Midbrain (tissue), 1 donor: ENCODE measurements around the gene TEP1.
A peak's percentile ranks its signal among the peaks of the same experiment; 100 is the strongest.
"Not testable (repeated sequence)": the region's sequence is repeated elsewhere in the genome, so short reads cannot be mapped to it uniquely, and the experiment has no call there.

Source experiments
- DNase-seq: peaks from one replicate; lab custom pipeline; 2025; lab: John Stamatoyannopoulos, UW

The TEP1 gene

GRCh38 chr14:20386276-20386855 is 26.9 kb downstream of the TEP1 start:
- no peak for DNase-seq

GRCh38 chr14:20384886-20385285 is 28.4 kb downstream of the TEP1 start:
- DNase-seq = no peak

- DNase-seq = no peak
Measured at GRCh38 chr14:20384321-20384720, 29.0 kb downstream of the TEP1 start.

- no peak for DNase-seq
Measured at GRCh38 chr14:20383636-20384035, 29.7 kb downstream of the TEP1 start.

GRCh38 chr14:20383032-20383431 is 30.3 kb downstream of the TEP1 start:
- DNase-seq = no peak

GRCh38 chr14:20382526-20382925 is 30.8 kb downstream of the TEP1 start:
- no peak for DNase-seq

- DNase-seq = no peak
Measured at GRCh38 chr14:20381341-20381740, 32.0 kb downstream of the TEP1 start.

- DNase-seq = no peak
Measured at GRCh38 chr14:20380681-20381080, 32.6 kb downstream of the TEP1 start.

GRCh38 chr14:20379743-20380142 is 33.6 kb downstream of the TEP1 start:
- DNase-seq = no peak

GRCh38 chr14:20377171-20377570 is 36.1 kb downstream of the TEP1 start:
- no peak for DNase-seq

- DNase-seq = no peak
Measured at GRCh38 chr14:20376071-20376588, 37.2 kb downstream of the TEP1 start.

- DNase-seq = no peak
Measured at GRCh38 chr14:20375471-20375870, 37.8 kb downstream of the TEP1 start.

GRCh38 chr14:20372796-20373195 is 40.5 kb downstream of the TEP1 start:
- no peak for DNase-seq

- no peak for DNase-seq
Measured at GRCh38 chr14:20365928-20366327, 47.4 kb downstream of the TEP1 start.

GRCh38 chr14:20358474-20358873 is 54.8 kb downstream of the TEP1 start:
- DNase-seq = not testable (repeated sequence)

- DNase-seq = no peak
Measured at GRCh38 chr14:20356422-20356821, 56.9 kb downstream of the TEP1 start.

- no peak for DNase-seq
Measured at GRCh38 chr14:20350860-20351259, 62.4 kb downstream of the TEP1 start.

- no peak for DNase-seq
Measured at GRCh38 chr14:20350282-20350681, 63.0 kb downstream of the TEP1 start.

GRCh38 chr14:20347747-20348146 is 65.6 kb downstream of the TEP1 start:
- DNase-seq = no peak

- DNase-seq = no peak
Measured at GRCh38 chr14:20346713-20347112, 66.6 kb downstream of the TEP1 start.

- DNase-seq = no peak
Measured at GRCh38 chr14:20345366-20345765, 67.9 kb downstream of the TEP1 start.

GRCh38 chr14:20343862-20344220 is 69.5 kb downstream of the TEP1 start:
- DNase-seq = no peak

GRCh38 chr14:20343092-20343861 is 70.0 kb downstream of the TEP1 start, which contains the start of gene PARP2:
TSS of gene PARP2 (plus strand) at chr14:20343635. CDS start at chr14:20343642, 7 bp downstream.
- DNase-seq = peak; percentile 100

GRCh38 chr14:20341646-20342045 is 71.7 kb downstream of the TEP1 start:
- no peak for DNase-seq
